Lower leg skin (tissue), 4 donors: Measurements from ENCODE around the gene GPSM3. TPM values are rescaled to one million over a fixed set of nuclear protein-coding genes. Genes with fewer than 3 reads are reported as not detected.

ENCODE experiments used
- DNase-seq, 2 donors: peaks; one replicate each; pipeline ENCODE4 v3.0.0-alpha.2; 2019; ENCODE audit warnings: low spot score in 2 of 2
- H3K4me3 ChIP-seq: fragments of 200-600 bp; sonication (generic); 2 replicates; pipeline ENCODE4 v1.5.1; 2017; ENCODE audit warnings: mild to moderate bottlenecking, low read depth; ENCODE audit not compliant: poor library complexity, severe bottlenecking
- CTCF ChIP-seq, 3 donors: fragments of 450-650 bp; IDR thresholded peaks; one replicate each; pipeline ENCODE4 v1.5.1; 2016; ENCODE audit warnings: antibody characterized with exemption in 3 of 3, mild to moderate bottlenecking in 3 of 3, moderate library complexity in 2 of 3
- POLR2A ChIP-seq, 2 donors: fragments of 450-650 bp; IDR thresholded peaks; one replicate each; pipeline ENCODE4 v1.6.1; 2016 to 2017; ENCODE audit warnings: antibody characterized with exemption in 2 of 2, mild to moderate bottlenecking in 1 of 2, moderate library complexity in 1 of 2
- WGBS, 2 donors: methylation state at CpG; one replicate each; pipeline ENCODE4 v1.1.5; 2018; 5-methylcytosine and 5-hydroxymethylcytosine counted together
- intact Hi-C: fragments of 100-400 bp; cut with DNase I; formaldehyde crosslinking; loops from one replicate; pipeline ENCODE4 v1.15.0; 2023; ENCODE audit warnings: low total_unique reads
- total RNA-seq, 4 donors: library from RNA; depleted of rRNA; stranded (reverse); fragments of >200 nt; gene quantifications; one replicate each; pipeline ENCODE4 v1.1.0, GENCODE V29; 2016

Gene GPSM3
- total RNA-seq, 4 donors from 2014 or later = 0.69 to 7.5 (median 4.3) TPM

GRCh38 chr6:32223258-32224235 is 31.1 kb upstream of the GPSM3 start, which contains the start of gene NOTCH4:
TSS of gene NOTCH4 (minus strand) at chr6:32224067. CDS start at chr6:32223928, 139 bp downstream.
- WGBS, 2 donors = 40 to 50% methylated on average over 20 of the region's 20 CpGs
- intact Hi-C loops = no loop called here
- TF ChIP-seq POLR2A (IDR thresholded peaks at IDR 0.05) = no peak
- no peak for TF ChIP-seq CTCF (IDR thresholded peaks at IDR 0.05)
- DNase-seq = no peak
- H3K4me3 ChIP-seq = no peak within 1 kb of the TSS

GRCh38 chr6:32222333-32223230 is 30.1 kb upstream of the GPSM3 start:
- intact Hi-C loops = no loop called here
- WGBS, 2 donors = 43 to 58% methylated on average over 8 of the region's 8 CpGs
- no peak for TF ChIP-seq POLR2A (IDR thresholded peaks at IDR 0.05)
- no peak for TF ChIP-seq CTCF (IDR thresholded peaks at IDR 0.05)
- DNase-seq = peak in 1 of 2 donors; percentile 34
- H3K4me3 ChIP-seq = no peak overlapping the region

- intact Hi-C loops = no loop called here
- no peak for DNase-seq
- TF ChIP-seq CTCF (IDR thresholded peaks at IDR 0.05) (no peak), POLR2A (IDR thresholded peaks at IDR 0.05) (no peak)
- no peak overlapping the region for H3K4me3 ChIP-seq
- WGBS, 2 donors = 67 to 87% methylated on average over 4 of the region's 4 CpGs
These were observed 27.6 kb upstream of the GPSM3 start for GRCh38 chr6:32220021-32220420.

GRCh38 chr6:32218167-32218566 is 25.7 kb upstream of the GPSM3 start:
- intact Hi-C loops = no loop called here
- H3K4me3 ChIP-seq = no peak overlapping the region
- 80 to 85% methylated on average over 7 of the region's 7 CpGs for WGBS, 2 donors
- no peak for DNase-seq
- TF ChIP-seq POLR2A (IDR thresholded peaks at IDR 0.05) = no peak
- no peak for TF ChIP-seq CTCF (IDR thresholded peaks at IDR 0.05)

GRCh38 chr6:32216998-32217397 is 24.6 kb upstream of the GPSM3 start:
- WGBS, 2 donors = 90 to 91% methylated on average over 11 of the region's 11 CpGs
- TF ChIP-seq POLR2A (IDR thresholded peaks at IDR 0.05) = no peak
- TF ChIP-seq CTCF (IDR thresholded peaks at IDR 0.05) = no peak
- H3K4me3 ChIP-seq = no peak overlapping the region
- intact Hi-C loops = no loop called here
- no peak for DNase-seq
